Measurements from ENCODE around the gene NELFE.
A peak's percentile ranks its signal among the peaks of the same experiment; 100 is the strongest.

Gene NELFE

GRCh38 chr6:31971993-31972708 is 13.4 kb upstream of the NELFE start, which contains the start of gene DXO:
DXO (minus strand) TSS chr6:31972138; CDS start chr6:31971675, 463 bp downstream.
- peak; percentile 93 to 95 for DNase-seq

- no peak for DNase-seq
Observed at GRCh38 chr6:31971279-31971992, 12.7 kb upstream of the NELFE start.

GRCh38 chr6:31970604-31971271 is 12.0 kb upstream of the NELFE start:
- no peak for DNase-seq

- DNase-seq = no peak
Observed at GRCh38 chr6:31969712-31970603, 11.2 kb upstream of the NELFE start.

GRCh38 chr6:31968791-31969711 is 10.3 kb upstream of the NELFE start:
- no peak for DNase-seq

DNA sequence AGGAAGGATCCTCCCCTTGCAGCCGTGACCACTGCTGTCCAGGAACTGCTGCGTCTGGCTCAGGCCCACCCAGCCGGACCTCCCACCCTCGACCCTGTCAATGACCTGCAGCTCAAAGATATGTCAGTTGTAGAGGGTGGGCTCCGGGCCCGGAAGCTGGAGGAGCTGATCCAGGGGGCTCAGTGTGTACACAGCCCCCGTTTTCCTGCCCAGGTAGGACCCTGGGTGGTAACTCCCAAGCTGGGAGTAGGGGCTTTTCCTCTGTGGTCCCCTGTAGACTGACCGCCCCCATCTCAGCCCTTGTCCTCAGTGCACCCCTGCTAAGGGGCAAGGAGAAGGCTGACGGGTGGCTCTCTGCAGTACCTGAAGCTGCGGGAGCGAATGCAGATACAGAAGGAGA is 9.6 kb upstream of the NELFE start:
- no peak for DNase-seq

DNA sequence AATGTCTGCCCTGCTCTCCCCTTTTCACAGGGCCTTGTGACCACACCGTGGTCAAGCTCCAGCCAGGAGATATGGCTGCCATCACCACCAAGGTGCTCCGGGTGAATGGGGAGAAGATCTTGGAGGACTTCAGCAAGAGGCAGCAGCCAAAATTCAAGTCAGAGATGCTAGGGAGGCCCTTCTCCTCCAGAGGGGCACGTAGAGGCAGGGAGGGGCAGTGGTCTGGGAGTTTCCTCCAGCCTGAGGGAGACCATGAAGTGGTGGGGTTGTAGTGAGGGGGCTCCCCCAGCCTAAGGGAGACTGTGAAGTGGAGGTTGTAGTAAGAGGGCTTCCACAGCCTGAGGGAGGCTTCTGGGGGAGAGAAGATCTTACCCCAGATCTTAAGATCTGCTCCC is 9.2 kb upstream of the NELFE start:
- DNase-seq = no peak

DNA sequence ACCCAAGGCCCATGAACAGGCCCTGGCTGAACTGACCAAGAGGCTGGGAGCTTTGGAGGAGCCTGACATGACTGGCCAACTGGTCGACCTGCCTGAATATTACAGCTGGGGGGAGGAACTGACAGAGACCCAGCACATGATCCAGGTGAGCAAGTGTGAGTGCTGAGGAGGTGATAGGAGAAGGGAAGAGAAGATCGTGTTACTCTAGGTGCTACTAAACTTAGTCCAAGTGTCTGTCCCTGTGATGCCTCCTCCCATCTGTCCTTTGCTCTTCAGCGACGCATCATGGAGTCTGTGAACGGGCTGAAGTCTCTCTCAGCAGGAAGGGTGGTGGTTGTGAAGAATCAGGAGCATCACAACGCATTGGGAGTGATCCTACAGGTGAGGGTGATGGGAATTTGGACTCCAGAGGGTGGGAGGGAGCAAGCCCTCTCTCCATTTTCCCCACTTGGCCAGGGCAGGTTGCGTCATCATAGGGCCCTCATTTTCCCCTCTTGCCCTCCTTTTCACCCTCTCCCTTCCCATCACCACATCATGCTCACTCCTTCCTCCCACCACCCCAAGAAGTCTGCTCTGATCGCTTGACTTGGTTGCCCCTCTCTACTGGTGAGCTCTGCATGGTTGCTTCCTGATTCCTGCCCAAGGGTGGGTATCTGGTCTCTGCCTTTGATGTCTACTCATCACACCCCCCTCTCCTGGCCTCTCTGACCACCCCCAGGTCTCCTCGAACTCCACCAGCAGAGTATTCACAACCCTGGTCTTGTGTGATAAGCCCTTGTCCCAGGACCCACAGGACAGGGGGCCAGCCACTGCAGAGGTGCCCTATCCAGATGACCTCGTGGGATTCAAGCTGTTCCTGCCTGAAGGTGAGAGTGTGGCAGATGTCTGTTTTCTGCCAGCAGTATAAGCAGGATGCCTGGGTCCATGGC is 8.5 kb upstream of the NELFE start:
- no peak for DNase-seq

GRCh38 chr6:31966506-31966905 is 7.7 kb upstream of the NELFE start:
- DNase-seq = no peak

- no peak for DNase-seq
Observed at GRCh38 chr6:31965700-31966099, 6.9 kb upstream of the NELFE start.

GRCh38 chr6:31963921-31964320 is 5.2 kb upstream of the NELFE start:
- DNase-seq = no peak

DNA sequence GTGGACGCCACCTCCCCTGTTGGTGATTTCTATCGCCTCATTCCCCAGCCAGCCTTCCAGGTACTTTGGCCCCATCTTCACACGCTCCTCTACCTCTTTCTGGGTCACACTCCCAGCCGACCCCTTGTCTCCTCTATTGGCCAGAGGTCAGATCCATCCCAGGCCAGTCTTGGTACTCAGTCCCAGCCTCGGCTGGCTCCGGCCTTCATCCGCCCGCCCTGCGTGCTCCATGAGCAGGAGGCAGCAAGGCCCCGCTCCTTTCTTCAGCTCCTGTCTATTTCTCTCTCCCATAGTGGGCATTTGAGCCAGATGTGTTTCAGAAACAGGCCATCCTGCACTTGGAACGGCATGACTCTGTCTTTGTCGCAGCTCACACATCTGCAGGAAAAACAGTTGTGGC is 2.8 kb upstream of the NELFE start:
- no peak for DNase-seq

GRCh38 chr6:31958412-31958740 is 395 bp downstream of the NELFE start:
- DNase-seq = no peak

GRCh38 chr6:31956796-31957195 is 2.0 kb downstream of the NELFE start:
- no peak for DNase-seq

DNA sequence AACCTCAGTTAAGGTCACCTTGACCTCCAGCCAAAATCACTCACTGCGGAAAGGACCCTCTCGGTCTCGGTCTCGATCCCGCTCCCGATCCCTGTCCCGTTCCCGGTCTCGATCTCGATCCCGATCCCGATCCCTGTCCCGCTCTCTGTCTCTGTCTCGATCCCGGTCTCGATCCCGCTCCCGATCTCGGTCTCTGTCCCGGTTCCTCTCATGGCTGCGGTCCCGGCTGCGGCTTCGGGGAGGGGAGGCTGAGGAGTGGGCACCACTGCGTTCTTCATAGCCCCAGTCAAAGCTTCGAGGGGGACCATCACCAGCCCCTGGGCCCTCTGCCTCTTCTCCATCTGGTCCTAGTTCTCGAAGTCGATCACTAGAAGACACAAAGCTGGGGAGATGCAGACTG is 4.3 kb downstream of the NELFE start:
- DNase-seq = no peak

- no peak for DNase-seq
Observed at GRCh38 chr6:31952890-31953289, 5.9 kb downstream of the NELFE start.

DNA sequence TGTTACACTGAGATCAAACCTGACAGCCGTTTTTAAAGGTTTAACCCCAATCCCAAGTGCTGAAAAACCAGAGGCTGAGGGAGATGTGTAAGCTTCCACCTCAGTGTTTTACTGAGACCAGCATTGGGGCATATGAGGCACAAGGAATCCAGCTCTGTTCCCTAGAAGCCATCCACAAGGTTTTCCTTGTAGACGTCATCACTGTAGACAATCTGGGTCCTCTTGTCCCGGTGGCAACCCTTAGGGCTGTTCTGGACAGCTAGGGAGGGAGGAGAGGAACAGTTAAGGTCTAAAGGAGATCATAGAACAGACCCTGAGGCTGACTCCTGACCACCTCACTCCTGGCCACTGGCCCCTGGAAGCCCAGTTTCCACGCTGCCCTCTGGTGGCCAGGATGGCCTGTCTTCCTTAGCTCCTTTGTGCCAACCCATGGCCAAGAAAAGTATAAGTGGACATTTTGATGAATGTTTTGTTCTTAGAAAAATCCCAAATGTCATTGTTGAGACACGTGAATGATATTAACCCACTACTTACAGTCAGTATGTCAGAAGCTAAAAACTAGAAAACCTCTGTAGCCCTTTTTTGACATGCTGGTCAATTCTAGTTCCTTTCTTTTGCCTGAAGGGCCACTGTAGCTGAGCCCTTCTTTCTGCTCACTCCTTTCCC is 6.5 kb downstream of the NELFE start:
- peak; percentile 12 to 38 for DNase-seq

DNA sequence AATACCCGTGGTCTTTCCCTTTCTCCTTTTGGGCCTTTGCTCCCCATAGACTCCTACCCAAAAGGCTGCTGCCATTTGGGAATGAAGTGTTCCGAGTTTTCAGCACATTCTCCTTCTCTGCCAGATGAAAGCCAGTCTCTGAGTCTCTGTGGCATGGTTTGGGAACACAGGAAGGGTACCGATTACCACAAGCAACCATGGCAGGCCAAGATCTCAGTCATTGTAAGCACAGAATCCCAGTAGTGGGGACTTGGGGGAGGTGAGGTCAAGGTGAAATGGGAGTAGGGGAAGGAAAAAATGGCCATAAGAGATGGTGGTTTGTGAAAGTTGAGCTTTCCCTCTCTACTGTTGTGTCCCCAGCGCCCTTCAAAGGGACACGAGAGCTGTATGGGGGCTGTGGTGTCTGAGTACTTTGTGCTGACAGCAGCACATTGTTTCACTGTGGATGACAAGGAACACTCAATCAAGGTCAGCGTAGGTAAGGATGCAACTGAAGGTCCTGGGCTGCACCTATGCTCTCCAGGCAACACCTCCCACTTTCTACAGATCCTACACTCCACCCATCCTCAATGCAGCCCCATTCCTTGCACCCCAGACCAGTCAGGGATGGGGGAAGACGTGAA is 8.7 kb downstream of the NELFE start:
- DNase-seq = no peak

- no peak for DNase-seq
Observed at GRCh38 chr6:31948753-31949413, 9.9 kb downstream of the NELFE start.

All from Kasumi-1 (cell line).